Hippocampal formation (tissue), 2 donors: ENCODE results near the gene NCR3LG1.
A peak's percentile ranks its signal among the peaks of the same experiment; 100 is the strongest.

Experiments
- DNase-seq, 2 donors: peaks; one replicate each; lab custom pipeline; 2025; lab: John Stamatoyannopoulos, UW

The NCR3LG1 gene

GRCh38 chr11:17371614-17372013, 20.0 kb downstream of the NCR3LG1 start:
- DNase-seq, result no peak

GRCh38 chr11:17375547-17375946, 23.9 kb downstream of the NCR3LG1 start:
- no peak for DNase-seq

- no peak for DNase-seq
These were observed 24.9 kb downstream of the NCR3LG1 start for GRCh38 chr11:17376493-17376892.

GRCh38 chr11:17378655-17379054, 27.1 kb downstream of the NCR3LG1 start:
- no peak for DNase-seq

- DNase-seq, result no peak
These were observed 28.0 kb downstream of the NCR3LG1 start for GRCh38 chr11:17379383-17380180.

GRCh38 chr11:17381156-17381555, 29.6 kb downstream of the NCR3LG1 start:
- no peak for DNase-seq

GRCh38 chr11:17382046-17382728, 30.6 kb downstream of the NCR3LG1 start:
- no peak for DNase-seq

GRCh38 chr11:17383461-17383860, 31.9 kb downstream of the NCR3LG1 start:
- DNase-seq, result no peak

- peak; percentile 63 to 74 for DNase-seq
These were observed 32.5 kb downstream of the NCR3LG1 start for GRCh38 chr11:17384002-17384511.

- DNase-seq, result no peak
These were observed 33.9 kb downstream of the NCR3LG1 start for GRCh38 chr11:17385492-17385891.

- no peak for DNase-seq
These were observed 34.3 kb downstream of the NCR3LG1 start for GRCh38 chr11:17385926-17386325.

- DNase-seq, result peak; percentile 7 to 60
These were observed 34.9 kb downstream of the NCR3LG1 start for GRCh38 chr11:17386331-17387084.

GRCh38 chr11:17387254-17387653, 35.7 kb downstream of the NCR3LG1 start:
- DNase-seq, result no peak

GRCh38 chr11:17387811-17388210, 36.2 kb downstream of the NCR3LG1 start:
- DNase-seq, result no peak

GRCh38 chr11:17388609-17389210, 37.1 kb downstream of the NCR3LG1 start, which contains the start of gene KCNJ11:
Gene KCNJ11, minus strand, starts transcription at chr11:17388659. Its CDS starts 568 bp downstream, at chr11:17388091.
- DNase-seq, result no peak

GRCh38 chr11:17389211-17389956, 37.8 kb downstream of the NCR3LG1 start:
- DNase-seq, result peak; percentile 26 to 59

GRCh38 chr11:17389957-17390649, 38.5 kb downstream of the NCR3LG1 start:
- no peak for DNase-seq

- DNase-seq, result no peak
These were observed 40.1 kb downstream of the NCR3LG1 start for GRCh38 chr11:17391493-17392355.

- DNase-seq, result no peak
These were observed 41.3 kb downstream of the NCR3LG1 start for GRCh38 chr11:17392872-17393271.
